Lower lobe of right lung (tissue), 2 donors: ENCODE data around the gene COL5A1. TPM values are rescaled to one million over a fixed set of nuclear protein-coding genes. Genes with fewer than 3 reads are reported as not detected.

Source experiments
- ATAC-seq, 2 donors: fragments of 200-7000 bp; cut with Tn5 transposase; one replicate each; pipeline ENCODE4 v1.9.1; 2020 to 2022; ENCODE audit warnings: mild to moderate bottlenecking in 2 of 2, moderate library complexity in 2 of 2
- DNase-seq: peaks from one replicate; pipeline ENCODE4 v3.0.0-alpha.2; 2020
- H3K27ac ChIP-seq: fragments of 200-600 bp; one replicate; pipeline ENCODE4 v1.8.0; 2022
- H3K27me3 ChIP-seq: fragments of 200-600 bp; one replicate; pipeline ENCODE4 v1.8.0; 2022; ENCODE audit warnings: low read depth
- H3K36me3 ChIP-seq: fragments of 200-600 bp; one replicate; pipeline ENCODE4 v1.8.0; 2022; ENCODE audit warnings: mild to moderate bottlenecking
- H3K4me1 ChIP-seq: fragments of 200-600 bp; one replicate; pipeline ENCODE4 v1.8.0; 2022
- H3K4me3 ChIP-seq: fragments of 200-600 bp; one replicate; pipeline ENCODE4 v1.8.0; 2022; ENCODE audit warnings: mild to moderate bottlenecking
- H3K9me3 ChIP-seq: fragments of 200-600 bp; one replicate; pipeline ENCODE4 v1.8.0; 2022
- CTCF ChIP-seq: fragments of 200-600 bp; IDR thresholded peaks from one replicate; pipeline ENCODE4 v1.8.0; 2022; ENCODE audit warnings: antibody characterized with exemption, mild to moderate bottlenecking
- intact Hi-C: fragments of 100-400 bp; cut with DNase I; formaldehyde crosslinking; loops from one replicate; pipeline ENCODE4 v1.11.0; 2022
- total RNA-seq: library from RNA; stranded (reverse); fragmentation: NEBNext Ultra II Directional; extraction: Animal tissue kit (Norgen Biotek cat#: 25700); gene quantifications from one replicate; pipeline ENCODE4 v1.2.1, GENCODE V29; 2021
- donor health status: DM: no; HTN: yes; CAD: no; lungs with severe emphysema.

Gene COL5A1
- total RNA-seq, 1 donor from 2014 or later: 29.0 TPM

GRCh38 chr9:134809292-134809691 lies 167.7 kb downstream of the COL5A1 start:
- Histone ChIP-seq H3K4me1 (no peaks in the 10 kb centered on the region), H3K27me3 (no peaks in the 10 kb centered on the region), H3K9me3 (no peaks in the 10 kb centered on the region), H3K36me3 (peaks cover 6% of the 10 kb centered on the region), H3K27ac (no peak overlapping the region), H3K4me3 (no peak overlapping the region)
- TF ChIP-seq CTCF: no peak
- intact Hi-C loops: no loop called here
- ATAC-seq (no peak), DNase-seq (no peak)

- no peak for TF ChIP-seq CTCF
- Histone ChIP-seq H3K27ac (no peak overlapping the region), H3K4me1 (no peaks in the 10 kb centered on the region), H3K9me3 (no peaks in the 10 kb centered on the region), H3K4me3 (no peak overlapping the region), H3K27me3 (no peaks in the 10 kb centered on the region), H3K36me3 (peaks cover 7% of the 10 kb centered on the region)
- DNase-seq: no peak
- intact Hi-C loops: no loop called here
- no peak for ATAC-seq
Observed at GRCh38 chr9:134809826-134810225, 168.2 kb downstream of the COL5A1 start.

- Histone ChIP-seq H3K36me3 (peaks cover 17% of the 10 kb centered on the region), H3K27ac (no peak overlapping the region), H3K27me3 (no peaks in the 10 kb centered on the region), H3K4me1 (no peaks in the 10 kb centered on the region), H3K9me3 (no peaks in the 10 kb centered on the region), H3K4me3 (no peak overlapping the region)
- intact Hi-C loops: no loop called here
- TF ChIP-seq CTCF: no peak
- DNase-seq (no peak), ATAC-seq (no peak)
Observed at GRCh38 chr9:134811079-134811672, 169.6 kb downstream of the COL5A1 start.

- no peak overlapping the region for H3K27ac ChIP-seq
- H3K36me3 ChIP-seq: peaks cover 21% of the 10 kb centered on the region
- ATAC-seq (no peak), DNase-seq (no peak)
- no peaks in the 10 kb centered on the region for H3K4me1 ChIP-seq
- no peaks in the 10 kb centered on the region for H3K9me3 ChIP-seq
- H3K27me3 ChIP-seq: no peaks in the 10 kb centered on the region
- intact Hi-C loops: no loop called here
- no peak for TF ChIP-seq CTCF
- no peak overlapping the region for H3K4me3 ChIP-seq
Observed at GRCh38 chr9:134811673-134812342, 170.2 kb downstream of the COL5A1 start.

GRCh38 chr9:134812343-134812673 lies 170.7 kb downstream of the COL5A1 start:
- no peaks in the 10 kb centered on the region for H3K27me3 ChIP-seq
- no peaks in the 10 kb centered on the region for H3K4me1 ChIP-seq
- H3K27ac ChIP-seq: no peak overlapping the region
- DNase-seq (no peak), ATAC-seq (no peak)
- H3K4me3 ChIP-seq: no peak overlapping the region
- no peak for TF ChIP-seq CTCF
- no peaks in the 10 kb centered on the region for H3K9me3 ChIP-seq
- peaks cover 23% of the 10 kb centered on the region for H3K36me3 ChIP-seq
- intact Hi-C loops: no loop called here
